ENCODE results near the gene PHF13.

The PHF13 gene

DNA sequence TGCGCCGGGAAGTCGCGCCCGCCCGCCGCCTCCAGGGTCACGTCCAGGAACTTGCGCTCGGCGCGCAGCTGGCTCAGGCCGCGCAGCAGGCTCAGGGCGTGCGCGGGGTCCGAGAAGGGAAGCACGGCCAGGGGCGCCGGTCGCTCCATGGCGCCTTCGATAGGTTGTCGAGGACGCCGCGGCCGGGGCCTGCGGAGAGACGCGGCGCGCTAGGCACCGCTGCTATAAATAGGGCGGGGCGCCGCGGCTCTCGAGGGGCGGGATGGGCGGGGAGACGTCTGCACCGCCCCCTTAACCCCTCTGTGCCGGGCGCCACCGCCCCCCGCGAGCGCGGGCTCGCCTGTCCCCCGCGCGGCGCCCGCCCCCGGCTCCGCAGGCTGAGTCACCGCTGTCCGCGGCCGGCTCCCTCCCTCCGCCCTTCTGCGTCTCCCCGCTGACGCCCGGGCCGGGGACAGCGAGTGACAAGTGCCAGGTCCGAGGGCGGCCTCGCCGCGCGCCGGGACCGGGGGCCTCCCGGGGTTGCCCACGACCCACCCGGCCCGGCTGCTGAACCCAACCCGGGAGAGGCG is 10.8 kb upstream of the PHF13 start, which contains the start of gene KLHL21:
TSS of gene KLHL21 (minus strand) at position 201 of the 569 bp plus-strand sequence. CDS start at position 149, 52 bp downstream.
- DNase-seq, result peak; percentile 76

DNA sequence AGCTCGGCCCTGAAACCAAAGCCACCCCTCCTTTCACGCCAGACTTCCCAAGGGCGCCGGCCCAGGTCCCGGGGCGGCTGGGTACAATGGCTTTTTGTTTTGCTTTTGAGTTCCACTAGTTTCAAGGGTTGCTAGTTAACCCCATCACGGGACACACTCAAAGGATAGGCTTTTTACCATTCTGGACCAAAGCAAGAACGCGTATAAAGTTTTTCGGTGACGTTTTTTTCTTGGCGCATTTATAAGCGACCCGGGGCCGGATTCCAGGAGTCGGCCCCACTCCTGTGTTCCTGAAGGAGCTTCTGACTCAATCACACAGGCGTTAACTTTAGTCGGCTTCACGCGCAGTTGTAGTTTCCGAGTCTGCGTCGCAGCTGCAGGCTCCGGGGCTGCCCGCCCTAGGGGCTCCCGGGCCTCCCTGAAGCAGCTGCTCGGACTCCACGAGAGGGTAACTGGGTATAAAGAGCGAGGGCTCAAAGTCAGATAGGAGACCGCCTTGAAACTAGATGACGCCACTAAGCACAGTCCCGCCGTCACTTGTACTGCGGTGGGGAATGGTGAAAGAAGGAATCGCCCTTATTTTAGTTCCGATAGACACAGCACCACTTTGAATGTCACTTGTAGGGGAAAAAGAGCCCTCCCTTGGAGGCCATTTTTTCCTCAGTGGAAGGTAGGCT is 10.2 kb upstream of the PHF13 start:
- no peak for DNase-seq

DNA sequence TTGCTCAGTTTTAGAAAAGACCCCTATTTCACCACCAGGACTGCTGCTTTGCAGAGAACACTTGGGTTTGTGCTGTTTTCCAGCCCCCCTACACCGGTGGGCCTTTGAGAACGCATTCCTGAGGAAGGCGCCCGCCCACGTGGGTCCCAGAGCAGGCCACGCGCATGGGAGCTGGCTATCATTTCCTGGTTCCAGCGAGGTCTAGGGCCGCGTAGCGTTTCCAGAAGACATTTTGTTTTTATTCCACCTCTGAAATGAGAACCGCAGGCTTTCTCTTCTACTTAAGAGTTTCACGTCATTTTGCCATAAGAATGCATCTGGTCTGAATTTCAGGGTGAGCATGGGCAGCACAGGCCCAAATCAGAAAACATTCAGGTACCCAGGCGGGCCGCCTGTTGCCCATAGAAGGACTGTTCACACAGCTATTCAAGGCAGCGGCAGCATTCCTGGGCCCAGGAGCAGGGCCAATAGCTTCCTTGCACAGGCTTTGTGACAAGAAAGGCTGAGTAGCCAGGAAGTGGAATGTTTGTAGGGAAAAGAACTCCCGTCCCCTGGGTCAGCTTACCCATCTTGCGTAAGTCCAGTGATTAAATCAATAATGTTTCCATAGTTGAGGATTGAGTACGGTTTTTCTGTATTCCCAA is 9.5 kb upstream of the PHF13 start:
- DNase-seq, result no peak

- DNase-seq, result no peak
These were observed 730 bp upstream of the PHF13 start for GRCh38 chr1:6612641-6613360.

DNA sequence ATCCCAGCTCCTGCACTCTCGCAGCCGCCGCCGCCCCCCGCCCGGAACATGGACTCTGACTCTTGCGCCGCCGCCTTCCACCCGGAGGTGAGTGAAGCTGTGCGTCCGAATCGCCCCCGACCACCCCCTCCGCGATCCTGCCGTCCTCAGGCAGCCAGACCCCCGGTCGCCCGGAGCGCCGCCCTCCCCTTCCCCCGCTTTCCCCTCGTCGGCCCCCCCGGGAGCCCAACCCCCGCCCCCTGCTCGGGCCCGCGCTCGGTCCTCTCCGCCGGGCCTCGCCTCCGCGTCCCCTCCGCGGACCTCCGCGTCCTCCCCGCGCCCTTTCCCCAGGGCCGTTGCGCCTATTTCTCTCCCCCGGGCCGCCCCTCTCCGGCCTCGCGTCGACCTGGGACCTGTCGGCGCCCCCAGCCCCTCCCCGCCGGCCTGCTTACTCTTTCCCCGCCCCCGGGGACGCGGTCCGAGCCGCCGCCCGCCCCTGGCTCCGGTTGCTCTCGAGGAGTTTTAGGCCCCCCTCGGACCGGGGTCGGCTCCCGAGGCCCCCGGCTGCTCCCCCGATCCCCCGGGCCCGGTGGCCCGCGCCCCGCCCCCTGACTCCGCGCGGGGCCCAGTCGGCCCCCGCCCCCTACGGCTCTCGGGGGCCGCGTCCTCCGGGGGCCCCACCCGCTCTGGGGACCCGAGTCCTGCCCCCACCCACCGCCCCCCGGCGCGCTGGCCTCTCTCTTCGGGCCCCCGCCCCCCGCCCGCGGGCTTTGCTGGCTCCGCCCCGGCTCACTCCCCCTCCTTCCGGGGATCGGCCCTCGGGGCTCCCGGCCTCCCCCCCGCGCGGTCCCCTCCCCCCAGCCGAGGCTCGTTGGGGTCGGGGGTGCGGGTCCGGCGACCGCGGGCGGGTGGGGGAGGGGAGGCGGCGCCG is 743 bp downstream of the PHF13 start:
- DNase-seq, result no peak

DNA sequence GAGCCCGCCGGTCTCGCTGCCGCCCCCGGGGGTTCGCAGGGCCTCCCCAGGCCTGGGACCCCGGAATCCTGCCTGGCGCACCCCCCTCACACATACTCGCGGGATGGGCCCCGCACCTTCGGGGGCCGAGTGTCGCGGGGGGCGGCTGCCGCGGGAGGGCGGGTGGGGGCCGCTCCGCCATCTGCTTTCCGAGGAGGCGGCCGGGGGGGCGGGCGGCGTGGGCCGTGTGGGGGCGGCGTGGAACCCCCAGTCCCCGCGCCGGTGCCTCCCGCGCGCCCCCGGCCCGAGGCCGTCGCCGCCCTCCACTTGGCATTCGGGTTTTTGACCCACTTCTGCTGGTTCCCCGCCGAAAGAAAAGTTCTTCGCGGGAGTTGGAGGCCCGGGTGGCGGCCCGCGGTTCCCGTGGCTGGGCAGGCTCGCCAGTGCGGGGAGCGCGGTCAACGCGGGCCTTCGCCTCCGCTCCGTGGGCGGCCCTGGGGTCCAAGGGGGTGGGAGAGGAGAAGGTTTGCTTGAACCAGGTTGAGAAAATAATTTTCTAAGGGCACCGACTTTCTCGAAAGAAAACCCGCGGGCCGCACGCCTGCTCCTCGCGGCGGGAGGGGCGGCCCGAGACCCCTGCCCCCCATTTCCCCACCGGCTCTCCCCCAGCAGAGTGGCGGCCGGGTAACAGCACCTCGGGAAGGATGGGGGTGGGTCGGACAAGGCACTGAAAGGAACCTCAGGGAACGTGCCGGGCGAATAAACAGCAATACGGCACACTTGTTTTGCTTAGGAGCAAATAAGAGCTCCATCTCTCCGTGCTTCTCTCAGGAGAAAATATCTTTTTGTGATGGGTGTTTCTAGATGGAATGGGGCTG is 1.6 kb downstream of the PHF13 start:
- DNase-seq, result no peak

DNA sequence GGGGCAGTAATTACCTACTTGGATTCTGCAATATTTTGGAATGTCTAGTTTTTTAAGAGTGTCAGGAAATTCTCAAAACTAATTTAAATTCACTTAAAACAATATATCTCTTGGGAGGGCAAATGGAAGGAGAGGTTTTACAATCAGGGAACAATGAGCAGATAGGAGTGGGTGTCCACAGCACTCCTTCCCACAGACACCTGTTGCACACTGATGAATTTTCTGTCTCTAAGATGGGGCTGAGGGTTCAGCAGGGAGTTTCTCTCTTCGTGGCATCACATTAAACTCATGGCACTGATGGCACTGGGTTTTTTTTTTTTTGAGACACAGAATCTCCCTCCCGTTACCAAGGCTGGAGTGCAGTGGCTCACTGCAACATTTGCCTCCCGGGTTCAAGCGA is 5.5 kb downstream of the PHF13 start:
- DNase-seq, result no peak

DNA sequence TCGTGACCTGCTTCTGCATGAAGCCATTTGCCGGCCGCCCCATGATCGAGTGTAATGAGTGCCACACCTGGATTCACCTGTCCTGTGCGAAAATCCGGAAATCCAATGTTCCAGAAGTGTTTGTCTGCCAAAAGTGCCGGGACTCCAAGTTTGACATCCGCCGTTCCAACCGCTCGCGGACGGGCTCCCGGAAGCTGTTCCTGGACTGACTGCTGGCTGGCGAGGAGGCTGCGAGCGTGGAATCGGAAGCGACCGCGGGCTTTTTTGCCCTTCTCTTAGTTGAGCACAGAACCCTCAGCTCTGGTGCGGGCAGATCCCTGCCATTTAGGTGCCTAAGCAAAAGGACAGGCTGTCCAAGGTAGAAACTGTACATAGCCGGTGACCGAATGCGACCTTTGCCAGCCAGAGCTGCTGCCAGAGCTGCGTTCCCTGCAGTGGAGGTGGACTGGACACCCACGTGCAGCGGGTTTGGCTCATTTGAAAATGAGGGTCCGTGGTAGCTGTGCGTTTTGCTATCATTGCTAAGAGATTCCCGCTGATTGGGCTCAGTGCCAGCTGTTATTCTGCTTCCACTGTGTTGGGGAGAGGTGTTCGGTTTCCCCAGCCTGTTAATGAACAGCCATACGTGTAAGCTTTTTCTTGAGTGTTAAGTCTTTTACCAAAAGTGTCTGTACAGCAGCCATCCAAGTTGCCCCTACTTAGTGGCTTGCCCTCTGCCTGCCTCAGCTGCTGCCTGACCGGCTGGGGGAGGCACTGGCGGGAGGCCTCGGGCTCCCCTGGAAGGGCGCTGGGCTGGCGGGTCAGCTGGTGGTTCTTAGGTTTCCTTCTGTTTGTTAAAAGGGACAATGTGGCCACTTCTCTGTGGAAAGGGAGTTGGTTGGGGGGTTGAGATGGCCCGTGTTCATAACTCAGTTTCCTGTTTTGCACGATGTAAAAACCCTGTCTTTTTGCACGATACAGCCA is 8.2 kb downstream of the PHF13 start:
- no peak for DNase-seq

DNA sequence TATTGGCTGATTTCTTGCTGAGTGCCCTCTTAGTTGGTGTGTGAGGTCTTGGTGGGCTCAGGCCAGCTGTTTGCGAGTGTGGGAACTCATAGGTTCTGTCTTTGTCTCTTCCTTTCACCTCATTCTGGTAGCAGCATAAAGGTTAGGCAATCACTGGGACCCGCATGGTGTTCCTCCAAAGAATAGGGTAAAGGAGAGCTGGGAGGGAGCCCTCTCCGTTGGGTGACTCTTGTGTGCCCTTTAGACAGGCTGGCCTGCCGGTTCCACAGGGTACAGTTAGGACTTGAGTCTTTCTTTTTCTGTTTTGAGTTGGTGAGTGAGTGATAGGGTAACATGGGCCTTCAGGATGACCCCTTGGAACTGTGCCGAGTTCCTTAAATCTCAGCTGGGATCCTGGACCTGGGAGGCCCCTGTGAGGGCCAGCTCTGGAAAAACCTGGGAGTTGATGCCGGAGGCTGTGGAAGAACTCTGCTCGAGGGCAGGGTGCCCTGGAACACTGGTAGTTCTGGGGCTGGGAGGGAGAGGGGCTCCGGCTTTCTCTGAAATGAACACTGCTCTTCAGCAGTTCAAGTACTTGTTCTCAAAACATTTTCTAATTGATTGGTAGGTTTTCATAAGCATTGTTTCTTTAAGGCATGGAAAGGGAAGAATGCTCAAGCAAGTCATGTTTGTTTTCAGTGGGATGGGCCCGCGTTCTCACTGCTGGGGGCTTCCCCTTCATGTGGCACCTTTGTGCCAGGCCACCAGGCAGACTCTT is 9.0 kb downstream of the PHF13 start:
- no peak for DNase-seq

DNA sequence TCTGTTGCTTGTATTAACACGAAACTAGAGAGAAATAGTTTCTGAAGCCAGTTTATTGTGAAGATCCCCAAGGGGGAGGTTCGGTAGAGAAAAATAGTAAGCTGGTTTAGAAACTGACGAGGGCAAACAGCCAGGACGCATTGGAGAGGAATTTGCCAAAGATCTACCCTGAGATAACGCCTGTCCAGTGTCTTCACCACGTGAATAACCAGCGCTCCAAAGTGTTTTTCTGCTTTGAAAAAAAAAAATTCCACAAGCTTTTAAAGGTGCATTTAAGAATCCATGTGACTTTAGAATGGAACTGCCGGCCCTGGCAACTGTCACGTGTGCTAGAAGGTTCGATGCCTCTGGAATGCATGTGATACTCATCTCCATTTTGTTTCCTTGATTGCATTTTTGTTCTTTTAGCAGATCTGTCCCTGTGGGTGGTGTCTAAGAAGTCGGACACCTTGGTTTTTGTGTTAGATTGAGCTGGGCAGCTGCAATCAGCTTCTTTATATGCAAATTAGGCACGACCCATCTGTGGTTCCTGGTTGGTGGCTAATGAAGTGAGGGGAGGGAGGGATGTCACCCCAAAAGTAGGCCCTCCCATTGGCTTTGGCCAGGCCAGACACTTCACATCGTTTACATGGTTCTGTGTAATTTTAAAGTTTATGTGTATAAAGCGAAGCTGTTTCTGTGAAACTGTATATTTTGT is 9.9 kb downstream of the PHF13 start:
- DNase-seq, result no peak

DNA sequence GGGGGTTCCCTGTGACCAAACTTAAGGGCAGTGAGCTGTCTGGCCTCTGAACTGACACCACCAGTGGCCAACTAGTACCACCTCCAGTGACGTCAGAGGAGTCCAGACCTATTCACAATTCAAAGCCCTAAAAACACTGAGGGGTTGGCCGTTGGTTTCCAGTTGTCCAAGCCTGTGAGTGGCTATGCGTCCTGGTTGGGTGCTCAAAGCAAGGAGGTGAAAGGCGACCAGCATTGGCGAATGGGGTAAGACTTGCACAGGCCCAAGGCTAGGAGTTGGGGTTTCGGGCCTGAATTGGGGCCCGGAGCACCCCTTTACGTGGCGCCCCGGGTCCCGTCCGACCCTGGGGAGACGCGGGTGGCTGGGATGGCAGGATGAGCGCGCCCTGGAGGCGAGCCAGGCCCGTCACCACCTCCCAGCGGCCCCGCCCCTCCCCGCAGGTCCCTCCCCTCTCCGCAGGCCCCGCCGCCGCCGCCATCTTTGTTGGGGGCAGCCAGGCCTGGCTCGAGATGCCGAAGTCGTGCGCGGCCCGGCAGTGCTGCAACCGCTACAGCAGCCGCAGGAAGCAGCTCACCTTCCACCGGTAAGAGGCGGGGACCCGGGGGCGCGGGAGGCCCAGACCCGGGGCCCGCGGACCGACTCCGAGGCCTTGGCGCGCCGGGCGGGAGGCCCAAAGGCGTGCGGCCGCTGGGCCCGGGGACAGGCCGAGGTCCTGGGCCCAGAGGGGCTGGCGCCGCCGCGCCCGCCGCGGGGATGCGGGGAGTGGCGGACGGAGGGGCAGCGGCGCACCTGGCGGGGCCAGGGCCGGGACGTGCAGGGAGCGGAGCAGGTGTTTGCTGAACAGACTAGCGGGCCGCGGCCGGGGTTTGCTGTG is 11.4 kb downstream of the PHF13 start, which contains the start of gene THAP3:
TSS of gene THAP3 (plus strand) at position 159 of the 874 bp plus-strand sequence. CDS start at position 510, 351 bp downstream.
- peak; percentile 84 for DNase-seq

GRCh38 chr1:6625584-6626149 is 12.1 kb downstream of the PHF13 start:
- no peak for DNase-seq

GRCh38 chr1:6627031-6627430 is 13.5 kb downstream of the PHF13 start:
- no peak for DNase-seq

DNA sequence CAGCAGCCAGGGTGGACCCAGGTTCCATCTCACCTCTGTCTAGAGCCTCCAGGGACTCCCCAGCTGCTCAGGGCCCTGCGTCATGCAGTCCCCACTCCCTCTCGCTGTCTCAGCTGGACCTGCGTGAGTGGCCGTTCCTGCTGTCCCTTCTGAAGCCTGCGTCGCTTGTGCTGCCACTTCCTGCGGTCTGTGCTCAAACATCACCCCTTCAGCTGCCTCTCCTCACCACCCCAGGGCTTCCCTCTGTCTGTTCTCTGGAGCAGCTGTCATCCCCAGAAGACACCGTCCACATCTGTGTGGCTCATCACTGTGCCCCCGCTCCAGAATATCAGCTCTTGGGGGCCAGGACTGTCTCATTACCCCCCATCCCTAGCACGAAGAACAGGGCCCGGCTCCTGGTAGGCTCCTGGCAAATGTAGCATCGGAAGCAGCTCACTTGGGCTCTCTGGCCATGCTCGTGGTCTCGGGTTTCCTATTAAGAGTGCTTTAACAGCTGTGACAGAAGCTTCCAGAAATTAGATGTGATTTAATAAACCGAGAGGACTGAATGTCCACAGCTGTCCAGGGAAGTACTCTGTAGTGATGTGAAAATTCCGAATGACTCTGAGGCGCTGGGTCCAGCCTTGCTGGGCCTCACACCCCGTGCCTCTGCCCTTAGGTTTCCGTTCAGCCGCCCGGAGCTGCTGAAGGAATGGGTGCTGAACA is 14.5 kb downstream of the PHF13 start:
- DNase-seq, result no peak

- DNase-seq, result no peak
These were observed 15.5 kb downstream of the PHF13 start for GRCh38 chr1:6628971-6629479.

DNA sequence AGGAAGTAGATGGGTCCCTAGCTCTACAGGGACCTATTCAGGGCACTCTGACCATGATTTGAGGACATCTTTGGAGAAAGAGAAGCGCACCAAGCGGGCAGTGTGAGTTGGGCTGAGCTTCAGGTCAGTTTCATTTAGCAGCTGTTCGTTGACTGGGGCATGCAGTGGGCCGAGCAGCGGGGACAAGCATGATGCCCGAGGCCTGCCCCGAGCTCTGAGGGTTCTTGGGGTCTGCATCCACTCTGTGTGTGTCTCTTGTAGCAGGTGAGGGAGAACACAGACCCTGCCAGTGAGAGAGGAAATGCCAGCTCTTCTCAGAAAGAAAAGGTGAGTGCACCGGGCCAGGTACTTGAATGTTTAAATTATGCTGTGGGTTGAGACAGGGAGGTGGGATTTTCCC is 16.5 kb downstream of the PHF13 start:
- DNase-seq, result no peak

Measured in GOT3 (cell line).